RWPE1 (cell line): ENCODE data around the gene CHFR.

Experiments used
- CTCF ChIA-PET: fragments of 350-600 bp; sonication (Branson Sonifier 250); formaldehyde crosslinking; extraction: SDS; loops from one replicate; lab custom pipeline; 2021; lab: Yijun Ruan, JAX
- POLR2A ChIA-PET: fragments of 400-600 bp; formaldehyde crosslinking; extraction: SDS; loops from one replicate; lab custom pipeline; 2020; ENCODE audit warnings: antibody characterized with exemption; ENCODE audit not compliant: low non-redundant PET; lab: Yijun Ruan, JAX
- DNase-seq: peaks from one replicate; pipeline ENCODE4 v3.0.0; 2012; ENCODE audit warnings: low spot score
- H3K27ac ChIP-seq: fragments of 450-650 bp; 2 replicates; pipeline ENCODE4 v1.5.1; 2017
- TF ChIP-seq, protein P1 (sequence below): fragments of 450-650 bp; conservative IDR thresholded peaks from 2 replicates; pipeline ENCODE4 v1.5.1; 2017; ENCODE audit warnings: low read depth, mild to moderate bottlenecking

CHFR gene

DNA sequence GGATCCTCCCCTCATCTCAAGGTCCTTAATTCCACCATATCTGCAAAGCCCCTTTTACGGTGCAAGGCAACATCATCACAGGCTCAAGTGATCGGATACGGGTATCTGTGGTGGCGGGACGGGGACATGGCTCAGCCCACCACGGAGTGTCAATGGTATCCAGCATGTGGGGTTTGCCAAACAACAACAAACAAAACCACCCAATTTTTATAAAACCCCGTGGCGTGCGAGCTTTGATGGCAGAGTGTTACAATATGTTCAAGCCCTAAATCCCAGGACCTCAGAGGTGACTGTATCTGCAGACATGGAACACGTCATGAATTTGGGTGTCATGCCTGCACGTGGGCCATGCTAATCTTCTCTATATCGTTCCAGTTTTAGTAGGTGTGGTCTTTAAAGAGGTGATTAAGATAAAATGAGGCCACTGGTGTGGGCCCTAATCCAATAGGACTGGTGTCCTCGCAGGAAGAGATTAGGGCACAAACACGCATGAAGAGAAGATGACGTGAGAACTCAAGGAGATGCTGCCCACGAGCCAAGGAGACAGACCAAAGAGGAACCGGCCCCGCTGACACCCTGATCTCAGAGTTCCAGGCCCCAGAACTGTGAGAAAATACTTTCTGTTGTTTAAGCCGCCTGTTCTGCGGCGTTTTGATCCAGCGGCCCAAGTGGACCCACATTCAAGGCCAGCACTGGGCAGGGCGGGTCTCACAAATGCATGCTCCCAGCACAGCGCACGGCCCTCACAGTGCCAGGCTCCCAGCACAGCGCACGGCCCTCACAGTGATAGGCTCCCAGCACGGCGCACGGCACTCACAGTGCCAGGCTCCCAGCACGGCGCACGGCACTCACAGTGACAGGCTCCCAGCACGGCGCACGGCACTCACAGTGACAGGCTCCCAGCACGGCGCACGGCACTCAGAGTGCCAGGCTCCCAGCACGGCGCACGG is 52.1 kb downstream of the CHFR start:
- TF ChIP-seq, protein P1, sequence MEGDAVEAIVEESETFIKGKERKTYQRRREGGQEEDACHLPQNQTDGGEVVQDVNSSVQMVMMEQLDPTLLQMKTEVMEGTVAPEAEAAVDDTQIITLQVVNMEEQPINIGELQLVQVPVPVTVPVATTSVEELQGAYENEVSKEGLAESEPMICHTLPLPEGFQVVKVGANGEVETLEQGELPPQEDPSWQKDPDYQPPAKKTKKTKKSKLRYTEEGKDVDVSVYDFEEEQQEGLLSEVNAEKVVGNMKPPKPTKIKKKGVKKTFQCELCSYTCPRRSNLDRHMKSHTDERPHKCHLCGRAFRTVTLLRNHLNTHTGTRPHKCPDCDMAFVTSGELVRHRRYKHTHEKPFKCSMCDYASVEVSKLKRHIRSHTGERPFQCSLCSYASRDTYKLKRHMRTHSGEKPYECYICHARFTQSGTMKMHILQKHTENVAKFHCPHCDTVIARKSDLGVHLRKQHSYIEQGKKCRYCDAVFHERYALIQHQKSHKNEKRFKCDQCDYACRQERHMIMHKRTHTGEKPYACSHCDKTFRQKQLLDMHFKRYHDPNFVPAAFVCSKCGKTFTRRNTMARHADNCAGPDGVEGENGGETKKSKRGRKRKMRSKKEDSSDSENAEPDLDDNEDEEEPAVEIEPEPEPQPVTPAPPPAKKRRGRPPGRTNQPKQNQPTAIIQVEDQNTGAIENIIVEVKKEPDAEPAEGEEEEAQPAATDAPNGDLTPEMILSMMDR, result no peak
- ChIA-PET POLR2A (no interaction called here), CTCF (no interaction called here)
- H3K27ac ChIP-seq, result no peak overlapping the region
- no peak for DNase-seq

DNA sequence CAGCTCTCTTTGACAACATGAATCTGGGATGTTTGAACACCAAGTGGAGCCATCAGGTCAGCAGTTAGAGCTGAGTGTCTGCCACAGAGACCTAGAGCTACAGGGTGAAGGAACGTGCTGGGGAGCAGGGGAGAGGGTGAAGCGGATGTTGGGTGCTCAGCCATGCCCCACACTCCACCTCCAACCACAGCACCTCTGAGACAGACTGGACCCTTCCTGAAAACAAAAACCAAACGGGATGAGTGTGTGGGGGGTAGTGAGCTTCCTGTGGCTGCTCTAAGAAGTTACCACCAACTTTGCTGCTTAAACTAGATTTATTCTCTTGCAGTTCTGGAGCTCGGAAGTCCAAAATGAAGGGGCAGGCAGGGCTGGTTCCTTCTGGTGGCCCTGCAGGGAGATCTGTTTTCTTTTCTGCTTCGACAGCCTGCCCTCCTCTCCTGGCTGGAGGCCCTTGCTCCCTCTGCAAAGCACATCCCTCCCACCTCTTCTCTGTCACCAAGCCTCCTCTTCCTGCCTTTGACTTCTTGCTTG is 53.2 kb downstream of the CHFR start:
- TF ChIP-seq, protein P1, result no peak
- H3K27ac ChIP-seq, result no peak overlapping the region
- CTCF ChIA-PET, result interaction anchor here (0.6 to 1.0 kb wide), 2 partner anchors 11 to 13 kb away, joined by 3 read pairs; no protein-coding TSS in a partner anchor
- POLR2A ChIA-PET, result no interaction called here
- no peak for DNase-seq

DNA sequence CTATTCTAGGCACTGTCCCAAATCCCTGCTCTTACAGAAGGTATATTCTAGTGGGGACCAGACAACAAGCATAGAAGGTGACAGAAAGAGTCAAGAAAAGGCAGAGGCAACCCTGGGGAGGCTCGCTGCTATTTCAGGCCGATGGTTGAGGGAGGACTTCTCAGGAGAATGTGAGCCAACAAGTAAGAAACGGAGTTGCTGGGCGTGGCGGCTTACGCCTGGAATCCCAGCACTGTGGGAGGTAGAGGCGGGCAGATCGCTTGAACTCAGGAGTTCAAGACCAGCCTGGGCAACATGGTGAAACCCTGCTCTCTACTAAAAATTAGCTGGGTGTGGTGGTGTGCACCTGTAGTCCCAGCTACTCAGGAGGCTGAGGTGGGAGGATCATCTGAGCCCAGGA is 54.1 kb downstream of the CHFR start:
- no peak for DNase-seq
- TF ChIP-seq, protein P1, result no peak
- POLR2A ChIA-PET, result no interaction called here
- CTCF ChIA-PET, result no interaction called here
- H3K27ac ChIP-seq, result no peak overlapping the region

DNA sequence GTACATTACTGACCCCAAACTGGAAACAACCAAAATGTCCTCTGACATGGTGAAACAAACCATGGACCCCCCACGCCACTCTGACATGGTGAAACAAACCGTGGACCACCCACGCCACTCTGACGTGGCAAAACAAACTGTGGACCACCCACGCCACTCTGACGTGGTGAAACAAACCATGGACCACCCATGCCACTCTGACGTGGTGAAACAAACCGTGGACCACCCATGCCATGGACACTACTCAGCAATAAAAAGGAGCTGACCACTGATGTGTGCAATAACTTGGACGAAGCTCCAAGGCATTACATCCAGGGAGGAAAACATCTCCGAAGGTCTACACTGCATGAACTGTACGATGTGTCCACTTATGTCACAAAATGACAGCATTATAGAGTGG is 55.6 kb downstream of the CHFR start:
- TF ChIP-seq, protein P1, result no peak
- no peak overlapping the region for H3K27ac ChIP-seq
- no peak for DNase-seq
- POLR2A ChIA-PET, result no interaction called here
- CTCF ChIA-PET, result no interaction called here

DNA sequence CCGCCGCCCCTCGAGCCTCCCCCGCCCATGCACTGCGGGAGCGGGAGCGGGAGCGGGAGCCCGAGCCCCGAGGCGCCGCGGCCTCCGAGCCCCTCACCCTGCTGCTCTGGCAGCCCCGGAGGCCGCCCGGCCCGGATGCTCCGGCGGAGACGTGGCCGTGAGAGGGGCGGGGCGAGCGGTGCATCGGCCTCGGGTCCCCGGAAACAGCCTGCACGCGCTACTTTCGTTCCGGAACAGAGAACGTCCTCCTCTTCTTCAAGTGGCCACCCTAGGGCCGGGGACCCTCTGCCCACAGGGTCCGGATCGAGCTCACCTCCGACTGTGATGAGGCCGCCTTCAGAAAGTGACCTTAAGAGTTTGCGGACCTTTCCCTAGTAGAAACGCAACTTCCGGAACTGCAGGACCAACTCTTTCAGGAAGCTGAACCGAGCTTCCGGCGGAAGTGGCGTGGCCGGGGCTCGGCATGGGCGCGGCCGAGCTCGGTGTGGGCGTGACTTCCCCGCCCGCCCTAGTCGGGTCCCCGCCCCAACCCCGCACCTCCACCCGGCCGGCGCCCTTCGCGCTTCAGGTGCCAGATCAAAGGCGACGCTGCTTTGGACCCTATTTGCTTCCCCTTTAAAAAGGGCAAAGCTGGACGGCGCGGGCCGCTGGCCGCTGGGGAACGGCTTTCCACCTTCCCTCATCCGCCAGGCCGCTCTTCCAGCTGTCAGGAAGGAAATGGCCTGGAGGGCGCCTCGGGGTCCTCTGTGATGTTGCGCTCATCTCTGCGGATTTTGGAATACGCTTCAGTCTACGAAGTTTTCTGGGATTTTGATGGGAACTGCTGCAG is 58.5 kb downstream of the CHFR start, which contains the start of gene GOLGA3:
GOLGA3 (minus strand) TSS at position 164 of the 829 bp plus-strand sequence. CDS start 6,741 bp downstream, outside the sequence.
- peak; percentile 96 for DNase-seq
- ChIA-PET POLR2A (no interaction called here), CTCF (no interaction called here)
- H3K27ac ChIP-seq, result peak within 1 kb of the TSS; percentile 93
- TF ChIP-seq, protein P1, result no peak
